OCI-LY1 (cell line): Measurements from ENCODE around the gene NKIRAS2.

Source experiments
- CTCF ChIP-seq: fragments of 200-600 bp; sonication (generic), shearing (Covaris generic); IDR thresholded peaks from 2 replicates; pipeline ENCODE4 v1.5.1; 2017; ENCODE audit warnings: mild to moderate bottlenecking, antibody characterized with exemption, low read length, moderate library complexity, mixed read lengths
- EZH2 ChIP-seq: fragments of 200-600 bp; sonication (generic), shearing (Covaris generic); IDR thresholded peaks from 2 replicates; pipeline ENCODE4 v1.8.0; 2017; ENCODE audit warnings: borderline replicate concordance, mixed run types, mild to moderate bottlenecking, antibody characterized with exemption, low read length, moderate library complexity, mixed read lengths

GRCh38 chr17:42016941-42017865, 2.7 kb upstream of the NKIRAS2 start, which contains the start of gene DNAJC7:
- no peak for TF ChIP-seq CTCF
- no peak for TF ChIP-seq EZH2
